ENCODE data around the gene ARHGAP24.
"Not testable (repeated sequence)": the region's sequence is repeated elsewhere in the genome, so short reads cannot be mapped to it uniquely, and the experiment has no call there.

ARHGAP24 gene

GRCh38 chr4:85937507-85937906 is 462.6 kb downstream of the ARHGAP24 start:
- no peak for DNase-seq

DNA sequence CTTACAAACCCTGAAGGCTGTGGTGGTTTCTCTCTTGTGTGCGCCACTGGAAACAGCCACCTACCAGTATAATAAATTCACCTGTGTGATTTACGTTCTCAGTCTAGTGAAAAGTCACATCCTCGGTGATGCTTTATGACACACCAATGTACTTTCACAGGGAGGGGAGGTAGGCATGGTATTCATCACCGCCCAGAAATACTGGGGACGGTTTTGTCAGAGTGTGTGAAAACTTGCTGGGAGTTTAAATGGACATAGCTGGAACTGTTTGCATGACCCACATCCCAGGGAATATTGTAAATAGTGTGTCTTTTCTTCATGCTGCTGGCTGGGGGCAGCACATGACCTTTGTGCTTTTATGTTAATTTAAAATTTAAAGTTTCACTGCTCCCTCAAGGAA is 463.1 kb downstream of the ARHGAP24 start:
- DNase-seq = no peak

- no peak for DNase-seq
Observed at GRCh38 chr4:85938902-85939301, 464.0 kb downstream of the ARHGAP24 start.

GRCh38 chr4:85939595-85939994 is 464.6 kb downstream of the ARHGAP24 start:
- no peak for DNase-seq

DNA sequence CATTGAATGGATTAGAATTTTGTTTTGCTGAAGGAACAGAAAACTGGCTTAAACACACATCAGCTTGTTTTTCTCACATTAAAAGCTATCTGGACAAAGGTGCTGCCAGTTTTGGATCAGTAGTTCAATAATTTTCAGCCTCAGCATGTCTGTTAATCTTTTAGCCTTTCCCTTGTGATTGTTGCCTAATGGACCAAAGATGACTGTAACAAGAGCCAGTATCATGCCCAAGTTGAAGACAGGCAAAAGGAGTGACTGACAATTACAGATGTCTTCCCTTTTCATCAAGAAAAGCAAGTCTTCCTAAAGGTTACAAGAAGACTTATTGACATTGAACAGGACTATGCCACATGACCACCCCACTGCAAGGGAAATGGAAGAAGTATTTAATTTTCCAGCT is 465.2 kb downstream of the ARHGAP24 start:
- DNase-seq = no peak

GRCh38 chr4:85942107-85942506 is 467.2 kb downstream of the ARHGAP24 start:
- no peak for DNase-seq

GRCh38 chr4:85946821-85947220 is 471.9 kb downstream of the ARHGAP24 start:
- no peak for DNase-seq

- no peak for DNase-seq
Observed at GRCh38 chr4:85951099-85951498, 476.1 kb downstream of the ARHGAP24 start.

DNA sequence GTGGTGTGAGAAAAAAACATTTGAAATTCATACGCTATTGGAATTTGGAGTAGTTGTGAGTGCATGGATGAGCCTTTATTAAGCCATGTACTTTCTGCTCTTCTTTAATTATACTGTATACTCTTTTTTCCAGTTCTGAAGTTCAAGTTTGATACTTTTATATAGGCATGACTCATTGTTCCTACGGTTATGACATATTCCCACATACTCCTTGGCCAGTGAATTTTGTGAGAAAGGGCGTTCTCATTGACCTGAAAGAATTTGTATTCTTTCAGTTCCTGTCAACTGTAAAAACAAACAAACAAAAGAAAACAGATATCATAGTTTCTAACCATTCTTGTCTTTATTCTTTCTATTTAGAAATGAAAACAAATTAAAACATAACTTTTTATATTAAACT is 477.6 kb downstream of the ARHGAP24 start:
- no peak for DNase-seq

GRCh38 chr4:85952972-85953650 is 478.2 kb downstream of the ARHGAP24 start:
- DNase-seq = no peak

DNA sequence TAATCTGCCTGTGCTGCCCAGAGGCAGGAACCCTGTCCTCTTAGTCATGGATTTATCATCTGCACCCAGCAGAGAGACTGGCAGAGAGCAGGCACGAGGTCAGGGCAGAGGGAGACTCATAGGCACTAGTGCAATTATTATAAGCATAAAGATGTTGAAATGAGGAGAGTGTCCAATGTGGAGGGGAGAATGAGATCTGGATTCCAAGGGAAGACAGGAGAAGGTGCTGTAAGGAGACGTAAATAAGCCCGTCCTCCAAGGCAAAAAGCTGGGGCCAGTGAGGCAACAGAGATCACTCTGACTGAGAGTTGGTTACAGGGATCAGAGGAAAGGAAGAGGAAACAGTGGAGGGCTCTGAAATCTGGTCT is 478.7 kb downstream of the ARHGAP24 start:
- DNase-seq = no peak

DNA sequence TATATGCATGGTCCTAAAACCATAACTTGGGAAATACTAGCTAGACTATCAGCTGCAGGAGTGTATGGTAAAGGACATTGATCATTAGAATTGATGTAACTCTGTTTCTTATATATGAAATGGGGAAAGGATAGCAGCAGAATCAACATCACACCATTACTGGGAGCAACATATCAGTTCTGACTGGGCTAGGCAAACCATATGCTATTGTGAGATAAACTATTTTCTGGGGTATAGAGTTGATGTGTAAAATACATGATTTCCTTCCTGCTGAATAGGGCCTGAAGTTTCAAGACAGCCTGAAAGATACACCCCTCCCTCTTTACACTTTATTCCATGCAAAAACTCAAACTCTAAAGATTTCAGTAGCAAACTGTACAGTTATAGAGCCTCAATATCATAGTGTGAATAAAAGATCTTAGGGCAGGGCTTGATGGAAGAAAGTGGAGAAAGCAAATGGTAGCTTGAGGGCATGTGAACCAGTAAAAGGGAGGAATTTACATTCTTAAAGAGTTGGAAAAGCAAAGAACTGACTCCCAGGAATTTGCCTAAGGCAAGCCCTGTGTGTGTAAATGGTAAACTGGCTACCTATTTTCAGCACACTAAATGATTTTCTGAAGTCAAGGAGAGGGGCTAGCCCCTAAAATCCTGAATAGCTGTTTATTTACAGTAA is 480.8 kb downstream of the ARHGAP24 start:
- DNase-seq = no peak

DNA sequence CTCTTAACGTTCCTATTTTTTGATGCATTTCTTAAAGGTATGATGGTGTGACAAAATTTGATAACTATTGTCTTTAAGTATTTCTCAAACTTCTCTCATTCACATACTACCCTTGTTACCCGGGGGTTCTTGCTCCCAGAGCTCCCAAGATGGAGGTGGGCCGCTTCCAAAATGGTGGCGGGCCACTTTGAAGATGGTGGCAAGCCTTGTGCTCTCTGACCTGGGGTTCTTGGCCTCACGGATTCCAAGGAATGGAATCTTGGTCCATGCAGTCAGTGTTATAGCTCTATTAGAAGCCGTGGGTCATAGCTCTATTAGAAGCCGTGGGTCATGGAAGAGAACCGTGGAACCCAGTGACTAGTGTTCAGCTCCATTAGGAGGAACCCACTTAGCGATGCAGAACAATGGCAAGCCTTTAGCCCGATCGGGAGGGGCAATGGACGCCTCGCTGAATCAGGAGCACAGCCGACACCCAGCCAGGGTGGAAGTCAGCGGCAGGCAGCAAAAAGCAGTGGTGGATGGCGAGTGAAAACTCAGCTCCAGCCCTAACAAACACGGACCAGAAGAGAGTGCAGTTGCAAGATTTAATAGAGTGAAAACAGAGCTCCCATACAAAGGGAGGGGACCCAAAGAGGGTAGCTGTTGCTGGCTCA is 481.5 kb downstream of the ARHGAP24 start:
- no peak for DNase-seq

DNA sequence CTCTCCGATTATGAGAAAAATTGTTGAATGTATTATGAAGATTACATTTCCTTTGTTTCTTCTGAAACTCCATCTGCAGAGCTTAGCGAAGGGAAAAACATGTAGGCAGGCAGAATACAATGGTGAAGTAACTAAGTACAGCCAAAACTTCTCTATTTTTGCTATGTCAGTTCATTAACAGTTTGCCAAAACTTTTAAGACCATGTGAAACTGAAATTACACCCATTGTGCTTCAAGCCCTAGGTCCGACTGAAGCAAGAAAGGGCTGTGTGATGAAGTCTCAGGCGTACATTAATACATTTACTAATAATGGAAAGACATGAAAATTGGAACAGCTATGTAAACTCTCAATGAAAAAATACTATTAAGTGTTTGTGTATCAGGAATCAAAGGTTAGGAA is 486.9 kb downstream of the ARHGAP24 start:
- DNase-seq = no peak

DNA sequence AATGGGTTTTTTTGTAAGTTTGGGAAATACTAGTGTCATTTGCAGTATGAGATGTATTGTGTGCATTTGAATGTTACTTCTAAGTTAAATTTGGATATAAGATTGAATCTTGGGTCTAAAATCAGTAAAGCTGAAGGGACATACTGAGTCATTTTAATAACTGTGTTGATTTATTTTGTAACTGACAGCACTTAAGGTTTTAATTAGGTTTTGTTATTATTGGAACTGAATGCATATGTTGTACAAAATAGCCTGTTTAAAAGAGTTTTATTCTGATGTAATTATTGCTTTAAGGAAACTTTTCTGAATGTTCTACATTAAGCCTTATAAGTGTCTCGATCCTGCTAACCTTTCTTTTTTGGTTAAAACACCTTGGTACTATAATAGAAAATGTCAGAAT is 488.3 kb downstream of the ARHGAP24 start:
- DNase-seq = no peak

DNA sequence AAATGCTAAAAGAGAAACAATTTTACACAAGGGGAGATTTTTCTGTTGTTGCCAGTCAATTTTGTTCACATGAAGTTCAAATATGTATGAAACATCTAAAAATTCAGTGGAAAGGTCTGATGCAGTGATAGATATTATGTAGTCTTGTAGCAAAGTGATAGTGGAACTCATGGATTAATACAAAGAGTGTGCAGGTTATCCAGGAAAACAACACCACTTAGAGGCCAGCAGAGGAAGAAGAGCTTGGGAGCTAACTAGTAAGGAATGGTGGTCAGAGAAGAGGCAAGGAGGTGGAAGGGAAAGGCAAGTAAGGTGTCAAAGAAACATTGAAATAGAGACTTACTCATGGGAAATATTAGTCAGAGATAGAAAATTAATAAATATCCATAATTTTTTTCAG is 489.3 kb downstream of the ARHGAP24 start:
- no peak for DNase-seq

DNA sequence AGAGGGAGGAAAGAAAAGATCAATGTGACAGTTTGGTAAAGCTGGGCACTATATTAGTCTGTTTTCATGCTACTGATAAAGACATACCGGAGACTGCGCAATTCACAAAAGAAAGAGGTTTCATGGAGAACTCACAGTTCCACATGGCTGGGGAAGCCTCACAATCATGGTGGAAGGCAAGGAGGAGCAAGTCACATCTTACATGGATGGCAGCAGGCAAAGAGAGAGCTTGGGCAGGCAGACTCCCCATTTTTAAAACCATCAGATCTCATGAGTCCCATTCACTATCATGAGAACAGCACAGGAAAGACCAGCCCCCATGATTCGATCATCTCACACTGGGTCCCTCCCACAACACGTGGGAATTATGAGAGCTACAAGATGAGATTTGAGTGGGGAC is 490.1 kb downstream of the ARHGAP24 start:
- not testable (repeated sequence) for DNase-seq

- no peak for DNase-seq
Observed at GRCh38 chr4:85965529-85965928, 490.6 kb downstream of the ARHGAP24 start.

GRCh38 chr4:85966373-85966772 is 491.4 kb downstream of the ARHGAP24 start:
- no peak for DNase-seq

GRCh38 chr4:85967872-85968271 is 492.9 kb downstream of the ARHGAP24 start:
- DNase-seq = no peak

- DNase-seq = no peak
Observed at GRCh38 chr4:85968945-85969819, 494.2 kb downstream of the ARHGAP24 start.

- DNase-seq = no peak
Observed at GRCh38 chr4:85970535-85970934, 495.6 kb downstream of the ARHGAP24 start.

GRCh38 chr4:85979276-85979675 is 504.3 kb downstream of the ARHGAP24 start:
- DNase-seq = no peak

All from stimulated activated CD4-positive, alpha-beta T cell treated with anti-CD3 and anti-CD28 coated beads, Interleukin-2, amount 100 ng/mL, for 48 hours (primary cell).